ENCODE measurements around the gene TIMM22.

GRCh38 chr17:977166-977565 lies 19.8 kb upstream of the TIMM22 start:
- TF ChIP-seq, protein P1, sequence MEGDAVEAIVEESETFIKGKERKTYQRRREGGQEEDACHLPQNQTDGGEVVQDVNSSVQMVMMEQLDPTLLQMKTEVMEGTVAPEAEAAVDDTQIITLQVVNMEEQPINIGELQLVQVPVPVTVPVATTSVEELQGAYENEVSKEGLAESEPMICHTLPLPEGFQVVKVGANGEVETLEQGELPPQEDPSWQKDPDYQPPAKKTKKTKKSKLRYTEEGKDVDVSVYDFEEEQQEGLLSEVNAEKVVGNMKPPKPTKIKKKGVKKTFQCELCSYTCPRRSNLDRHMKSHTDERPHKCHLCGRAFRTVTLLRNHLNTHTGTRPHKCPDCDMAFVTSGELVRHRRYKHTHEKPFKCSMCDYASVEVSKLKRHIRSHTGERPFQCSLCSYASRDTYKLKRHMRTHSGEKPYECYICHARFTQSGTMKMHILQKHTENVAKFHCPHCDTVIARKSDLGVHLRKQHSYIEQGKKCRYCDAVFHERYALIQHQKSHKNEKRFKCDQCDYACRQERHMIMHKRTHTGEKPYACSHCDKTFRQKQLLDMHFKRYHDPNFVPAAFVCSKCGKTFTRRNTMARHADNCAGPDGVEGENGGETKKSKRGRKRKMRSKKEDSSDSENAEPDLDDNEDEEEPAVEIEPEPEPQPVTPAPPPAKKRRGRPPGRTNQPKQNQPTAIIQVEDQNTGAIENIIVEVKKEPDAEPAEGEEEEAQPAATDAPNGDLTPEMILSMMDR (IDR thresholded peaks at IDR 0.05 in 4 of 5, conservative IDR thresholded peaks at IDR 0.05 in 1 of 5): no peak
- no peak for TF ChIP-seq POLR2A (IDR thresholded peaks at IDR 0.05)

Measured in gastrocnemius medialis (tissue), 4 donors.